BE2C (cell line): ENCODE data around the gene SLC25A39.

Experiments
- DNase-seq: peaks from one replicate; pipeline ENCODE4 v3.0.0-alpha.2; 2020
- H3K27me3 ChIP-seq: fragments of 250-450 bp; sonication (Bioruptor Pico); 2 replicates; pipeline ENCODE4 v1.5.1; 2020; ENCODE audit warnings: mild to moderate bottlenecking
- H3K36me3 ChIP-seq: fragments of 250-450 bp; sonication (Bioruptor Pico); 2 replicates; pipeline ENCODE4 v1.5.1; 2020; ENCODE audit warnings: mild to moderate bottlenecking
- H3K4me1 ChIP-seq: fragments of 250-450 bp; sonication (Bioruptor Pico); 2 replicates; pipeline ENCODE4 v1.5.1; 2020
- H3K4me3 ChIP-seq: 2 replicates; pipeline ENCODE4 v1.5.1; 2011; ENCODE audit warnings: low read depth, low read length
- H3K9me3 ChIP-seq: fragments of 250-450 bp; sonication (Bioruptor Pico); 2 replicates; pipeline ENCODE4 v1.5.1; 2020
- TF ChIP-seq, protein P1 (sequence below): IDR thresholded peaks from 2 replicates; pipeline ENCODE4 v1.5.1; 2012; ENCODE audit warnings: mild to moderate bottlenecking, low read depth, low read length

The SLC25A39 gene

DNA sequence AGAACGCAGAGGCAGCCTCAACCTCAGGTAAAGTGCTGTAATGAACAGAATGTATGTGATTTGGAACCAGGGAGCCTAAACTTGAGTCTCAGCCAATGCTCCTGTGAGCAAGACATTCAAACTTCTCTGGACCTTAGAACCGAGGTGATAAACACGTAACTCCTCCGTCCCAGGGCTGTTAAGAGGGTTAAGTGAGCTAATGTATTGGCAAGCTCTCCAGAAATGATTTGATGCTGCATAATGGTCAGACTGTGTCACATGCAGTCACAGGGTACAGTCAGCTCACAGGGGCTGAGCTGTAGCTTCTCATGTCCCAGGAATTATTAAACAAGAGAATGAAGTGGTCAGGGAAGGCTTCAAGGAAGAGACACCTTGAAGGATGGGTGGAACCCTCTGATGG, 46.6 kb downstream of the SLC25A39 start:
- no peaks in the 10 kb centered on the region for H3K9me3 ChIP-seq
- no peak overlapping the region for H3K4me3 ChIP-seq
- no peaks in the 10 kb centered on the region for H3K4me1 ChIP-seq
- no peaks in the 10 kb centered on the region for H3K36me3 ChIP-seq
- TF ChIP-seq, protein P1, sequence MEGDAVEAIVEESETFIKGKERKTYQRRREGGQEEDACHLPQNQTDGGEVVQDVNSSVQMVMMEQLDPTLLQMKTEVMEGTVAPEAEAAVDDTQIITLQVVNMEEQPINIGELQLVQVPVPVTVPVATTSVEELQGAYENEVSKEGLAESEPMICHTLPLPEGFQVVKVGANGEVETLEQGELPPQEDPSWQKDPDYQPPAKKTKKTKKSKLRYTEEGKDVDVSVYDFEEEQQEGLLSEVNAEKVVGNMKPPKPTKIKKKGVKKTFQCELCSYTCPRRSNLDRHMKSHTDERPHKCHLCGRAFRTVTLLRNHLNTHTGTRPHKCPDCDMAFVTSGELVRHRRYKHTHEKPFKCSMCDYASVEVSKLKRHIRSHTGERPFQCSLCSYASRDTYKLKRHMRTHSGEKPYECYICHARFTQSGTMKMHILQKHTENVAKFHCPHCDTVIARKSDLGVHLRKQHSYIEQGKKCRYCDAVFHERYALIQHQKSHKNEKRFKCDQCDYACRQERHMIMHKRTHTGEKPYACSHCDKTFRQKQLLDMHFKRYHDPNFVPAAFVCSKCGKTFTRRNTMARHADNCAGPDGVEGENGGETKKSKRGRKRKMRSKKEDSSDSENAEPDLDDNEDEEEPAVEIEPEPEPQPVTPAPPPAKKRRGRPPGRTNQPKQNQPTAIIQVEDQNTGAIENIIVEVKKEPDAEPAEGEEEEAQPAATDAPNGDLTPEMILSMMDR, result no peak
- no peaks in the 10 kb centered on the region for H3K27me3 ChIP-seq
- no peak for DNase-seq

DNA sequence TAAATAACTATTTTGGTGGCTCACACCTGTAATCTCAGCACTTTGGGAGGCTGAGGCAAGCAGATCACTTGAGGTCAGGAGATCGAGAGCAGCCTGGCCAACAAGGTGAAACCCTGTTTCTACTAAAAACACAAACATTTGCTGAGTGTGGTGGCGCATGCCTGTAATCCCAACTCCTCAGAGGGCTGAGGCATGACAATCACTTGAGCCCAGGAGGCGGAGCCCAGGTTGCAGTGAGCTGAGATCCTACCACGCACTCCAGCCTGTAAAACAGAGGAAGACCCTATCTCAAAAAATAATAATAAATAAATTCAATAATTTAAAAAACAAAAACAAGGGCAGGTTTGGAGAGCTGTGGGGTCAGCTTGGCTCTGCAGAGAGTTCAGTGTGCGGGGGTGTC, 51.0 kb downstream of the SLC25A39 start:
- DNase-seq, result no peak
- no peaks in the 10 kb centered on the region for H3K9me3 ChIP-seq
- H3K27me3 ChIP-seq, result no peaks in the 10 kb centered on the region
- no peaks in the 10 kb centered on the region for H3K4me1 ChIP-seq
- no peak overlapping the region for H3K4me3 ChIP-seq
- no peaks in the 10 kb centered on the region for H3K36me3 ChIP-seq
- TF ChIP-seq, protein P1, result no peak

DNA sequence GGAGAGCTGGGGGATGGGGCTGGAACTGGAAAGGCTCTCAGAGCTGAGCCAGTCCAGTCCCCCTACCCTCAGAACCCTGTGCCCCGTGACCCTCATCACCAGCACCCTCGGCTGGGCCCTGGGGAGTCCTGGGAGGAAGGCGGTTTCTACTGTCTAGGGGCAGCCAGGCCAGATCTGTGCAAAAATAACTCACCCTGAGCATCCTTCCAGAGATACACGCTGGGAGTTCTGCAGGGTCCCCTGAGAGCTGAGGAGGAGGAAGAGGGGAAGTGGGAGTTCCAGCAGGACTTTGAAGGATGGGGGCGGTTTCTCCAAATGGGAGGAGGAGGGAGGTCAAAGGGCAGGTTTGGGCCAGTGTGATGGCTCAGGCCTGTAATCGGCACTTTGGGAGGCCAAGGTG, 51.7 kb downstream of the SLC25A39 start:
- Histone ChIP-seq H3K4me1 (no peaks in the 10 kb centered on the region), H3K27me3 (no peaks in the 10 kb centered on the region), H3K36me3 (no peaks in the 10 kb centered on the region), H3K9me3 (no peaks in the 10 kb centered on the region), H3K4me3 (no peak overlapping the region)
- TF ChIP-seq, protein P1, result no peak
- no peak for DNase-seq

DNA sequence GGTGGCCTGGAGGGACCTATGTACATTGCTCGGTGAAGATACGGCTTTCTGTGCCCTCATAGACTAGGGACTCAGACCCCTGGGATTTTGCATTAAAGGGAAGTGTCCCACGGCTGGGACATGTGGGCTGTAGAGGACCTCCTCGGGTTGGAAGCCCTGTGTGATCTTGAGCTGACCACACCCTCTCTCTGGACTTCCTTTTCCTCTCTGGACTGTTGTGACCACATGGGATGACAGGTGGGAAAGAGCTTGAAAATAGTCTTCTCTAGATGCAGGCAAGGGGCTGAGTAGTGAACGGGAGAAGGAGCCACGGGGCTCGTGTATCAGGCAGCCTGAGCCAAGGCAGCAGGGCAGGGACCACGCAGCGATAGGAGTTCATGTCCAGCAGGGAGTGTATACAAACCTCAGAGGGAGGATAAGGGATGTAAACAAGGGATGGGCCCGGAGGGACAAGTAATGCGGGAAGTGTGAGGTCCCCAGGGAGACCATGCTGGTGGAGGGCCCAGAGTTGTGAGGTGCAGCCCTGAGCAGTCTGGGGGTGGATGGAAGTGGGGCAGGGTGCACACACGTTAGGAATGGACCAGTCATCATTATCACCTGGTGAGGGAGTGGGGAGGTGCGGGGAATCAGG, 52.2 kb downstream of the SLC25A39 start:
- Histone ChIP-seq H3K4me3 (no peak overlapping the region), H3K27me3 (no peaks in the 10 kb centered on the region), H3K36me3 (no peaks in the 10 kb centered on the region), H3K9me3 (no peaks in the 10 kb centered on the region), H3K4me1 (no peaks in the 10 kb centered on the region)
- TF ChIP-seq, protein P1, result no peak
- no peak for DNase-seq
